Endodermal cell (in vitro differentiated cells): ENCODE results near the gene ISOC2. TPM values are rescaled to one million over a fixed set of nuclear protein-coding genes. Genes with fewer than 3 reads are reported as not detected.

Source experiments
- DNase-seq: peaks from one replicate; pipeline ENCODE4 v3.0.0-alpha.2; 2017
- H3K27ac ChIP-seq: 2 replicates; pipeline ENCODE4 v1.5.1; 2013; ENCODE audit warnings: mild to moderate bottlenecking, low read depth, low read length, moderate library complexity
- H3K27me3 ChIP-seq: 2 replicates; pipeline ENCODE4 v1.6.1; 2013; ENCODE audit warnings: mild to moderate bottlenecking, low read length, moderate library complexity; ENCODE audit not compliant: insufficient read depth, control insufficient read depth, poor library complexity, severe bottlenecking
- H3K36me3 ChIP-seq: 2 replicates; pipeline ENCODE4 v1.7.0; 2013; ENCODE audit warnings: mild to moderate bottlenecking, low read length, moderate library complexity; ENCODE audit not compliant: control insufficient read depth, insufficient read depth
- H3K4me1 ChIP-seq: one replicate; pipeline ENCODE4 v1.7.0; 2013; ENCODE audit warnings: low read length; ENCODE audit not compliant: control insufficient read depth, insufficient read depth
- H3K4me3 ChIP-seq: 2 replicates; pipeline ENCODE4 v1.5.1; 2013; ENCODE audit warnings: mild to moderate bottlenecking, low read length, moderate library complexity
- H3K9ac ChIP-seq: 2 replicates; pipeline ENCODE4 v1.6.1; 2013; ENCODE audit warnings: mild to moderate bottlenecking, low read length, moderate library complexity; ENCODE audit not compliant: poor library complexity, severe bottlenecking; ENCODE audit errors: extremely low read depth
- H3K9me3 ChIP-seq: 2 replicates; pipeline ENCODE4 v1.6.1; 2013; ENCODE audit warnings: mild to moderate bottlenecking, low read length, moderate library complexity; ENCODE audit not compliant: control insufficient read depth
- H3K27ac Mint-ChIP-seq: 2 replicates; pipeline ENCODE4 v1.8.0; 2020; ENCODE audit warnings: mixed read lengths
- H3K27me3 Mint-ChIP-seq: 2 replicates; pipeline ENCODE4 v1.8.0; 2021; ENCODE audit warnings: mild to moderate bottlenecking, mixed read lengths; ENCODE audit not compliant: insufficient read depth
- H3K36me3 Mint-ChIP-seq: 2 replicates; pipeline ENCODE4 v1.8.0; 2020; ENCODE audit warnings: low read depth, mixed read lengths
- H3K4me1 Mint-ChIP-seq: 2 replicates; pipeline ENCODE4 v1.8.0; 2020; ENCODE audit warnings: mixed read lengths
- H3K4me3 Mint-ChIP-seq: 2 replicates; pipeline ENCODE4 v1.8.0; 2020; ENCODE audit warnings: mild to moderate bottlenecking, moderate library complexity, mixed read lengths
- H3K9me3 Mint-ChIP-seq: 2 replicates; pipeline ENCODE4 v1.8.0; 2020; ENCODE audit warnings: mild to moderate bottlenecking, mixed read lengths
- CTCF ChIP-seq: fragments of 200-600 bp; sonication (generic); conservative IDR thresholded peaks from 2 replicates; pipeline ENCODE4 v1.5.0; 2021; ENCODE audit warnings: antibody characterized with exemption, mild to moderate bottlenecking
- WGBS, 2 experiments: methylation state at CpG; one replicate each; pipeline versions ENCODE4 v1.1.5 to v1.1.7; 2013; ENCODE audit warnings: missing lambda C conversion rate in 2 of 2, mixed read lengths in 1 of 2; ENCODE audit not compliant: insufficient coverage in 1 of 2, insufficient read length in 1 of 2; 5-methylcytosine and 5-hydroxymethylcytosine counted together
- total RNA-seq, 2 donors: library from RNA; stranded (reverse); fragmentation: NEBNext Ultra II Directional in 1 of 2; extraction: Animal tissue kit (Norgen Biotek cat#: 25700) in 1 of 2; gene quantifications; 2 replicates in 1 of 2; 3 replicates in 1 of 2; pipeline ENCODE4 v1.2.1, GENCODE V29; 2021

Gene ISOC2
- total RNA-seq, 2 donors from 2014 or later = 35.9 to 39.2 TPM

- Mint-ChIP-seq H3K4me3 (no peak overlapping the region), H3K27me3 (peaks cover 7% of the 10 kb centered on the region), H3K4me1 (peaks cover 15% of the 10 kb centered on the region), H3K36me3 (no peaks in the 10 kb centered on the region), H3K27ac (no peak overlapping the region), H3K9me3 (no peaks in the 10 kb centered on the region)
- Histone ChIP-seq H3K27me3 (no peaks in the 10 kb centered on the region), H3K9me3 (no peaks in the 10 kb centered on the region), H3K36me3 (no peaks in the 10 kb centered on the region), H3K27ac (no peak overlapping the region), H3K9ac (no peak overlapping the region), H3K4me1 (peaks cover 17% of the 10 kb centered on the region), H3K4me3 (no peak overlapping the region)
- no peak for DNase-seq
- WGBS, 2 experiments = 80 to 87% methylated on average over 6 to 17 of the region's 21 CpGs
- no peak for TF ChIP-seq CTCF
Observed at GRCh38 chr19:55489711-55490477, 28.5 kb upstream of the ISOC2 start.

DNA sequence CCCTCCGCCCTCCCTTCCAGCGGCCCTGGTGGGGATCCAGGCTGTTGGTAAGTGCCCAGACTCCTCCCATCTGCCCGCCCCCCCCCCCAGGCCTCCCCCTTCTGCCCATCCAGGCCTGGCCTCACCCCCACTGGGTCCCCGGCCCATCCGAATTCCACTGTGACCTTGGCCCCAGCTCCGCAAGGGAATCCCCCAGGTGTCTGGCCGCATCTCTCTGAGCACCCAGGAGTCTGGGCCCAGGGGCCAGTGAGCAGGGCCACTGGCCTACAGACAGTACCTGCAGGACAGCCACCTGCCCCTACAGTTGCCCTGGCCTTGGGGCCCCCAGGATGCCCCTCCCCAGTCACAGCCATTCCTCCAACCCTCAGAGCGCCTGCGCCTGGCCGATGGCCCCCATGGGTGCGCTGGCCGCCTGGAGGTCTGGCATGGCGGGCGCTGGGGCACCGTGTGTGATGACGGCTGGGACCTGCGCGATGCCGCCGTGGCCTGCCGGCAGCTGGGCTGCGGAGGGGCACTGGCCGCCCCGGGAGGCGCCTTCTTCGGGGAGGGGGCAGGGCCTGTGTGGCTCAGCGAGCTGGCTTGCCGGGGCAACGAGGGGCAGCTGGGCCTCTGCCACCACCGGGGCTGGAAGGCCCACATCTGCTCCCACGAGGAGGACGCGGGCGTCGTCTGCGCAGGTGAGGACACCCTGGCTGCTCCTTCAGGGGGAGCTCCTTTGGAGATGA is 27.7 kb upstream of the ISOC2 start:
- Mint-ChIP-seq H3K36me3 (no peaks in the 10 kb centered on the region), H3K4me3 (no peak overlapping the region), H3K4me1 (peaks cover 15% of the 10 kb centered on the region), H3K27me3 (peaks cover 5% of the 10 kb centered on the region), H3K27ac (no peak overlapping the region), H3K9me3 (no peaks in the 10 kb centered on the region)
- Histone ChIP-seq H3K4me1 (peaks cover 17% of the 10 kb centered on the region), H3K9ac (no peak overlapping the region), H3K9me3 (no peaks in the 10 kb centered on the region), H3K27me3 (no peaks in the 10 kb centered on the region), H3K36me3 (no peaks in the 10 kb centered on the region), H3K4me3 (no peak overlapping the region), H3K27ac (no peak overlapping the region)
- 78 to 79% methylated on average over 11 to 35 of the region's 36 CpGs for WGBS, 2 experiments
- no peak for TF ChIP-seq CTCF
- DNase-seq = peak; percentile 55

- peak within 1 kb of the TSS; percentile 83 for H3K27ac ChIP-seq
- Mint-ChIP-seq H3K9me3 (no peaks in the 10 kb centered on the region), H3K27ac (peak within 1 kb of the TSS; percentile 21), H3K27me3 (peaks cover 5% of the 10 kb centered on the region), H3K4me3 (peak within 1 kb of the TSS; percentile 33), H3K4me1 (peaks cover 15% of the 10 kb centered on the region), H3K36me3 (no peaks in the 10 kb centered on the region)
- H3K27me3 ChIP-seq = no peaks in the 10 kb centered on the region
- WGBS, 2 experiments = 27 to 28% methylated on average over 5 to 15 of the region's 21 CpGs
- no peaks in the 10 kb centered on the region for H3K9me3 ChIP-seq
- H3K4me3 ChIP-seq = no peak within 1 kb of the TSS
- peaks cover 17% of the 10 kb centered on the region for H3K4me1 ChIP-seq
- no peak for TF ChIP-seq CTCF
- DNase-seq = peak; percentile 69
- no peak within 1 kb of the TSS for H3K9ac ChIP-seq
- no peaks in the 10 kb centered on the region for H3K36me3 ChIP-seq
Observed at GRCh38 chr19:55487924-55488687, 26.7 kb upstream of the ISOC2 start, which contains the start of gene SSC5D. SSC5D (plus strand) TSS chr19:55488436; CDS start chr19:55488590, 154 bp downstream.
